Measurements from ENCODE around the gene ITPR2.
"Not testable (repeated sequence)": the region's sequence is repeated elsewhere in the genome, so short reads cannot be mapped to it uniquely, and the experiment has no call there.

The ITPR2 gene

DNA sequence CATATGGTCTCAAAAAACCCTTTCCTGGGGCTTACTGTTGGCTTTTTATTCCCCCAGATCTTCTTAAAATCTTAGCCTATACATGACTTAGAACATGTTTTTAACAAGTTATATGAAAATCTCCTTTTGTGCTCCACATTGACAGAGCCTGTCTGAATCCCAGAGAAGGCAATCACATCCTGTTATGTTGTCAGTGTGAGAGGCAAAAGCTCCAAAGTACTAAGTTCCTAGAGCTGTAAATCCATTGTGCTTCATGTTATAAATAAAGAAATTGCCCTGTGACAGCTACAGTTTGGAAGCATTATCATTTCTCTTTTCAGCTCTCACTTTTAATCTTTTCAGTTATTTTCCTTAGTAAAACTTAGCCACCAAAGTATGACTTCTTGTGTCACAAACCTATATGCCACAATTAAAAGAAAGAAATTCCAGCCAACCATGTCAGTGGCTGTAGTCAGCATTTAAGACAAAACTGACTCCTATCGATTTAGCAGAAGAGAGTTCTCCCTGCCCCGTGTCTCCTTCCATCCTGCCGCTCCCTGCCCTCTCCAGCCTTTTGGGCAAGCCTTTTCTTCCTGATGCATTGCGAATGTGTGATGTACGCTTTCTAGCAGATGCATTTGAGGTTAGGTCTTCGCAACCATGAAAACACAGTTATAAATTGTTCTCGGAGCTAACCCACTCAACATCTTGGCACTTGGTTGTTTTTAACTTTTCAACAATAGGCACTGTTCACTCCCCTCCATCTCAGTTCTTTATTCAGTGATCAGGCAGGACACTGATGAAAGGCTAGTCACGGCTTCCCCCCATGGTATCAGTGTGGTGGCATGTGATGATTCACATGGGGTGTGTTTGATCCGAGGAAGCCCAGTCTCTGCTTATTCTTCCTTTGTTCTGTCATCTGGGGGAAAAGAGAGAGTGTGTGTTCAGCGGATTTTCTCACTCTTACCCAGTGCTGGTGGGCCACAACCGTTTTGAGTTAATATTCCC lies 494.1 kb downstream of the ITPR2 start:
- peak; percentile 48 for DNase-seq (ENCODE audit: low spot score)

DNA sequence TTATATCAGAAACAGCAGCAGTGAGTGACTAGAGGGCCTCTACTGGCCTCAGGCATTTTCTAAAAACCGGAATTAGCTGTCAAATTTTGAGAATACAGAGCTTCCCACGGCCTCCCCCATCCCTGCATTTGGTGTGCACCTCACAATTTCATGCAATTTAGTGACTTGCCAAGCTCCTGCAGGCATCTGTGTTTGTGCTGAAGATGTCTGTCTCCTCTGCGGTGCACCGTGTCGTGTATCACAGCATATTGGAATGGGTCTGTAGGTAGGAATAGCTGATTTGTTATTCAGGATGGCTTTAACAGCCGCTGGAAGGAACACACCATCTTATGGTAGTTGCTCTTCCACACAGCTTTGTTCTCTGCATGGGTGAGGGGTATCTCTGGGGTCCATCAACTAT lies 497.3 kb downstream of the ITPR2 start:
- DNase-seq (ENCODE audit: low spot score), result no peak

DNA sequence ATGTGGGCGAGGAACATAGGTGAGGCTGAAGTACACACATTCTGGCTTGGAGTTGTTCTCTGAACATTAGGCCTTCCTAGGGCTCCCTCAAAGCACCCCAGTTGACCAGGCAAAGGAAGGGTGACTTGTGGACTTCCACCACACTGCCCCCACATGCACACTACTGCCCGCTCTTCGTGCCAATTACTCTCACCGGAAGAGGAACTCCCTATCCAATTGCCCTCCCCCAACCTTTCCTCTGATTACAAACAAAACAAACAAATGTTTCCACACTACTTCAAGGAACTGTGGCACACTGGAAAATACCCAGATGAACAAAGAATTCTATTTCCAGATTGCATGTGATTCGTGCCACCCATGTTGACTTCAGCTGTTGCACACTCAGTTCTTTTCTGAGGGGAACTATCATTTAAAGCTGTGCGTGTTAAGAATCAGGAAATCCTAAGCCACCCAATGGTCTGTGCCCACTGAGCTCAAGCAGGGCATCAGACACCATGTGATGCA lies 498.3 kb downstream of the ITPR2 start:
- DNase-seq (ENCODE audit: low spot score), result no peak

DNA sequence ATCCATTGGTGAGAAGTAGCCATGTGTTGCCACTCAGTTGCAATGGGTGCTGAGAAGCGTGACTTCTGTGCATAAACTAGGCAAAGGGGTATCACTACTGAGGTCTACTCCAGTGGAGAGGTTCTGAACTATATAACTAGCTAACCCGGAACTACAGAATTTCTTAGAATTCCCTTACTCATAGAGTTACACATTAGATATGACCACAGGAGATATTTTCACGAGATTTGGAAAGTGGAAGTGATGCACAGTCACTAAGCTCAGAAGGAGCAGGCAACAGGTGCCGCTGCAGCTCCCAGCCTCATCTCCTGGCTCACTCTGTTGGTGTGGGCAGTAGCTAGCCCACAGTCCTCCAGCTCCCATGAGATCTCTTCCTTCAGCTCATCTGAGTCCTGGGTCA lies 501.0 kb downstream of the ITPR2 start:
- DNase-seq (ENCODE audit: low spot score), result no peak

DNA sequence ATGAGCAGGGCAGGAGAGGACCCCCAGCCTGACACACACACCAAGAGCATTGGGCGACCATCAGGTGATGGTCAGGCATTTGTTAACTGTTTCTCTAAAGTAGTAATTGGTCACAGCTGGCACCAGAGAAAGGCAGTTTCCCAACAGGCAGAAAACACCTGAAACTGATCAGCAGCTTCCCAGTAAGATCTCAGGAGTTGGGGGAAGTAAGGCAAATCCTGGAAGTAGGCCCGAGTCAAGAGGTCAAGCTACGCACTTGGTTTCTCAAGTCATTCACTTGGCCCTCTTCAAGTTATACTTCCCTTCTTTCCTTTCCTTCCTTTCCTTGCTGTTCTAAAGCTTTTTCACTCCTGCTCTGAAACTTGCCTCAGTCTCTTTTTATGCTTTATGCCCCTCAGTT lies 501.9 kb downstream of the ITPR2 start:
- DNase-seq (ENCODE audit: low spot score), result no peak

DNA sequence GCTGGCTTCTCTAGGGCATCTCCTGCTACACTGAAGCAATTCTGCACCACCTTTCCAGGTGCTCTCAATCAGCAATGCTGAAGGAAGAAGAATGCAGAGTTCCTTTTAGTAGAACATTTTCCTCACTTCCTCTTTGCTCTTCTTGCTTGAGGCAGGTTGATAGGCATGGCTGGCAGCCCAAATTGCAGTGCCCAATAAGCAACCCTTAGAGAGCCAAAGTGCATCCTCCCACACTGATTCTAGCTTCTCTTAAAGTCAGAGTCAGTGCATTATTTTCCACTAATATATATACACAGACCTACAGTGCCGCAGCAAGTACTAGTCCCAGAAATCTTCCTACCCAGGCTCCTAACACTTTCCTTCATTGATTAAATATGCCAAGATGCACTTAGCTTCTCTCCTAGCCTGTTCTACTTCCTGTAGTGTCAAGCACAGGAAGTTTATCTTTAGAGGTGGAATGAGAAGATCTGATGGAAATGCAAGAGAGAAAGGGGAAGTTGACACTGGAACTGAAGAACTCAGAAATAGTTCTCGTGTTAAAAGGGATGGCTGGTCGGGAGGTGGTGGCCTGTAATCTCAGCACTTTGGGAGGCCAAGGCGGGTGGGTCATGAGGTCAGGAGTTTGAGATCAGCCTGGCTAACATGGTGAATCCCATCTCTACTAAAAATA lies 504.9 kb downstream of the ITPR2 start:
- no peak for DNase-seq (ENCODE audit: low spot score)

DNA sequence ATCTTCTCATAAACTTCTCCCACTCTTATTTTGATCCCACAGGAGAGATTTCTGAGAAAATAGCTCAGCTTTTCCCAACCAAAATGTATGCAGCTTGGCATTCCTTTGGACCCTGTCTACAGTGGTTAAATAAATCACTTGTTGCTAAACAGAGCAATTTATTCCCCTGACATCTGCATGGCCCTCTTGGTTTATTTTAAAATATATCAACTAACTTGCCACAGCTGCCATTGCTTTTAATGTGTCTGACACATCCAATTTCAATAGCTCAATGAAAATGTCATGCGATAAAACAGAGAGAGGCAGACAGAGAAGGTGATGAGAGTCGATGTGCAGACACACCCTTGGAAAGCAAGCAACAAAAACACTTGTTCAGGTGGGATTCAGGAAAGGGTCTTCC lies 509.3 kb downstream of the ITPR2 start:
- DNase-seq (ENCODE audit: low spot score), result no peak

DNA sequence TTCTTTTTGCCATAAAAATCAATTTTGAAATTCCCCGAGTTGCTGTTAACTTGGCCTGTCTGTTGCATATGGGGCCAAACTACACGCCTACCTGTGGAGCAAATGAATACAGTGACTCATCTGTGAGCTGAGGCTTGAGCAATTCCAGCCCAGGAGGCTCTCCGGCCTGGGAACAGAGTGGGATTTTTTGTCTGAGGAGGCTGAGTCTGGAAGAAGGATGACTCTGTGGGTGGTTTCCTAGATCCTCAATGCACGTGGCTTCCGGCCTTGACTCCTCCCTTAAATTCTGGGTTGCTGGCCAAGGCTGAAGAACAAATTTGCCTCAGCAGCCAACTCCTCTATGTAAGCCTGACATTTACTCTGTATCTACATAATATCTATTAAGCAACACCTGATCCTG lies 513.5 kb downstream of the ITPR2 start:
- DNase-seq (ENCODE audit: low spot score), result no peak

DNA sequence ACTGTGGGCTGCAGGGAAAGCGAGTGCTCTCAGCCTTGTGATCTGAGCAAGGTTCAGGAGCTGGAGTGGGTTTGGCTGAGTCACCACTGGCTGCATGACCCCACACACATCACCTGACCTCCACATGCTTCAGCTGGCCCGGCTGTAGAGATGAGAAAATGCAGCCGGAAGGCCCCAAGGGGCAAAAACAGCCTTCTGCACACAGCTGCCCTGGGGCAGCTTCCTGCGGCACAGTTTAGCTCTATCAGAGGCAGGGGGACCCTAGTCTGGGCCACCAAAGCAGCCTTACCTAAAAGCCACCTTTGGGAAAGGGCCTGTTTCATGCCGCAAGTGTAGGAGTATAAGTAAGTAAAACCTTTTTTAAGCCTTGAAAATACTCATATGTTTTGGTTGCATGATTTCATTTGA lies 514.3 kb downstream of the ITPR2 start:
- DNase-seq (ENCODE audit: low spot score), result peak; percentile 24

DNA sequence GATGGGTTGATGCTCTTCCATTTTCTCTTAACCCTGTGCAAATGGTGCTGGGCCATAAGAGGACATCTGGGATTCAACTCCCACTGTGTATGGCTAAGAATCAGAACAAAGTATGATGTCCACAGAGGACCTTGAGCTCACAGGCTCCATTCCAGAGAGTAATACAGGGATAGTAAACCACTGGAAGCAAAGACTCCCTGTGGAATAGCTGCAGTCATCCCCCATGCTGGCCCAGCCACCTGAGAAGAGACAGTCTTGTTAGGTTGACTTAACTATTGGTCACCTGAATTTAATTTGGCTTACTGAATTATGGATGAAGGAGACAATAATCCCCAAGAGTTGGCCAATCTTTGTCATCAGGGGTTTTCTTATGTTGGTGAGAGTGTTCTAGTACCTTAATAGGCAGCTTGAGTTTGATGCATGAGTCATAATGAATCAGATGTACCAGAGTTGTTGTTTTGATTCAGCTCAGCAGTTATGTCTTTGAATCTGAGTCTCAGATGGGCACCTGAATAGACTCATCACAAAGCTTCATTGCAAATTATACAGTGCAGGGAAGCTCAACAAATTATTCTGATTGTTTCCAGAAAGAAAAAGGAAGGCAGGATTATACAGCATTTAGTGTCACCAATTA lies 514.9 kb downstream of the ITPR2 start:
- DNase-seq (ENCODE audit: low spot score), result no peak

DNA sequence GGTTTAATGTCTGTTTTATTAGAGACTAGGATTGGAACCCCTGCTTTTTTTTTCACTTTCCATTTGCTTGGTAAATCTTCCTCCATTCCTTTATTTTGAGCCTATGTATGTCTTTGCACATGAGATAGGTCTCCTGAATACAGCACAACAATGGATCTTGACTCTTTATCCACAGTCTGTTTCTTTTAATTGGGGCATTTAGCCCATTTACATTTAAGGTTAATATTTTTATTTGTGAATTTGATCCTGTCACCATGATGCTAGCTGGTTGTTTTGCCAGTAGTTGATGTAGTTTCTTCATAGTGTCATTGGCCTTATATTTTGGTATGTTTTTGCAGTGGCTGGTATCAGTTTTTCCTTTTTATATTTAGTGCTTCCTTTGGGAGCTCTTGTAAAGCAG lies 518.9 kb downstream of the ITPR2 start:
- not testable (repeated sequence) for DNase-seq (ENCODE audit: low spot score)

DNA sequence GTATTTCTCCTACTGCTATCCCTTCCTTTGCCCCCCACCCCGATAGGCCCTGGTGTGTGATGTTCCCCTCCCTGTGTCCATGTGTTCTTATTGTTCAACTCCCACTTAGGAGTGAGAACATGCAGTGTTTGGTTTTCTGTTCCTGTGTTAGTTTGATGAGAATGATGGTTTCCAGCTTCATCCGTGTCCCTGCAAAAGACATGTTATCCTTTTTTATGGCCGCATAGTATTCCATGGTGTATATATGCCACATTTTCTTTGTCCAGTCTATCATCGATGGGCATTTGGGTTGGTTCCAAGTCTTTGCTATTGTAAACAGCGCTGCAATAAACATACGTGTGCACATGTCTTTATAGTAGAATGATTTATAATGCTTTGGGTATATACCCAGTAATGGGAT lies 522.5 kb downstream of the ITPR2 start:
- DNase-seq (ENCODE audit: low spot score), result not testable (repeated sequence)

DNA sequence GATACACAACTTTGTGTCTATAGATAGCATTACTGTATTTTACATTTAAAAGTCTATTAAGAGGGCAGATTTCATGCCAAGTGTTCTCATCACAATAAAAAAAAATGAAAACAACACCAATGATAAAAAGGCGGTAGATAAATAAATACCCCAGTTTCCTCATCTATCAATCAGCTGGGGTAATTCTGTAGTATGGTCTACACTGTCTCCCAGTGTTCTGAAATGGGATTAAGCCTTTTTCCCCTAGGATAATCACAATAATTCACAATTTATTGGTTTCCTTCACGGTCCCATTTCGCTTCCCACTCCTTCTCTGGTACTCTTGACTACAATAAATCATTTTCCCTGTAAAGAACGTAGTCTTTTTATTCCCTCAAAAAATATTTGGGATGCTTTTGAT lies 523.4 kb downstream of the ITPR2 start:
- no peak for DNase-seq (ENCODE audit: low spot score)

DNA sequence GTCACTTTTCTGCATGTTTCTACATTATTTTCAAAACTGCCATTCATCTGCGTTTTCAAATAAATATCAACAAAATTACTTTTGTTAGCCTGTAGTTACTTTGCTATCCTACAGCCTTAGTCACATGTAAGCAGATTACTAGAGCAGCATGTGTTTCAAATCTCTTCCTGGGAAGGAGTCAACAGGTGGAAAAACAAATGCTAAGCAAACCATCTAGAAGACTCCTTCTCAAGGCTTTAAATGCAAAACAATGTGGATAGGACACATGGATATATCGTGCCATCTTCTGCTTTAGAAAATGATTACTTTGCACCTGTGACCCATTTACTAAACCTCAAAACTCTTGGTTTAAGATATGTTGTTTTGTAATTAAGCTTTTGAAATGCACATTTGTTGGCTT lies 528.7 kb downstream of the ITPR2 start:
- DNase-seq (ENCODE audit: low spot score), result no peak

DNA sequence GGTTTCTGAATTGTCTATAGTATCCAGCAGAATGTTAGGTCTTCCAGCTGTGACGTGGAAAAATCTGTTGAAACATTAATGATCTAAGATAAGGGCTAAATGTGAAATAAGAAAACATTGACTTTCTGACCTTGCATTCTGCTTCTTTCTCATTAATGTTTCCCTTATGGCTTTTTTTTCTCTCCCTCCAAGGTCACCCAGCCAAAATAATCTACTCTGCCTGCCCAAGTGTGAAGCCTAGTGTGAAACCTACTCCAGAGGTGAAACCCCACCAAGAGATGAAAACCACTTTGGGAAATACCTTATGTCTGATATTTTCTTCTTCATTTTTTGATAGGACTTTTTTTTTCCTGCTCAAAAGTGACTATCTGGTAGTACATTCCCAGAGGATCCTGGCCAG lies 529.6 kb downstream of the ITPR2 start:
- no peak for DNase-seq (ENCODE audit: low spot score)

DNA sequence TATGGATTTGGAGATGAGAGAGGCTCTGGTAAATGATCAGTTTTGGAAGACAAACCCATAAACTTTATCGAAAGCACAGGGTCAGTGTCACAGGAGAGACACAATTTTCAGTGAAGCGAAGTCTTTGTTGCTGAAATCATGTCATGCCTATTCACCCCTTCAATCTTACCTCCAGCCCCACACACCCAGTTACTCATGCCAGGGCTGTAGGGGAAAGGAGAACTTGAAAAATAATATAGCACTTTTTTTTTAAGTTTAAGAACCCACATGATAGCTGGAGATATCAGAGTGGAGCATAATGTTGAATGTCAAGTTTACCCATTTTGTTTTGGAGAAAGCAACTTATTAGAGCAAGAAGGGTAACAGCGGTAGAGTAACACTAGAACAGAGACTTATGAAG lies 530.2 kb downstream of the ITPR2 start:
- no peak for DNase-seq (ENCODE audit: low spot score)

DNA sequence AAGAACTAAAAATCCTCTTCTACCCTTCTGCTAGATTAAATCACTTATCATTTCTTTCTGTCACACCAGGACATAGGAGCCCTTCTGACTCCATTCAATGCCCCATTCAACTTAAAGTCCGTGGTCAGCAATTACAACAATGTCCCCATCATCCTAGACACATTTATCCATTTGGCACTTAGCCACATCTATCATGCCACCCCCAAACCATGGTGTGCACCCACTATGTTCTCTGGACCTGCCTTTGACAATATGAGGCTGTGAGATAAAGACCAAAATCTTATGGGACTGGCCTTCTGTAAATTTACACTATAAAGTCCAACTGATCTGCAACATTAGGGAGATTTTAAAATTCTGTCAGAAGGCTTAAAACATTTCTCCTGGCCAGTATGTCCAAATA lies 533.2 kb downstream of the ITPR2 start:
- DNase-seq (ENCODE audit: low spot score), result no peak

DNA sequence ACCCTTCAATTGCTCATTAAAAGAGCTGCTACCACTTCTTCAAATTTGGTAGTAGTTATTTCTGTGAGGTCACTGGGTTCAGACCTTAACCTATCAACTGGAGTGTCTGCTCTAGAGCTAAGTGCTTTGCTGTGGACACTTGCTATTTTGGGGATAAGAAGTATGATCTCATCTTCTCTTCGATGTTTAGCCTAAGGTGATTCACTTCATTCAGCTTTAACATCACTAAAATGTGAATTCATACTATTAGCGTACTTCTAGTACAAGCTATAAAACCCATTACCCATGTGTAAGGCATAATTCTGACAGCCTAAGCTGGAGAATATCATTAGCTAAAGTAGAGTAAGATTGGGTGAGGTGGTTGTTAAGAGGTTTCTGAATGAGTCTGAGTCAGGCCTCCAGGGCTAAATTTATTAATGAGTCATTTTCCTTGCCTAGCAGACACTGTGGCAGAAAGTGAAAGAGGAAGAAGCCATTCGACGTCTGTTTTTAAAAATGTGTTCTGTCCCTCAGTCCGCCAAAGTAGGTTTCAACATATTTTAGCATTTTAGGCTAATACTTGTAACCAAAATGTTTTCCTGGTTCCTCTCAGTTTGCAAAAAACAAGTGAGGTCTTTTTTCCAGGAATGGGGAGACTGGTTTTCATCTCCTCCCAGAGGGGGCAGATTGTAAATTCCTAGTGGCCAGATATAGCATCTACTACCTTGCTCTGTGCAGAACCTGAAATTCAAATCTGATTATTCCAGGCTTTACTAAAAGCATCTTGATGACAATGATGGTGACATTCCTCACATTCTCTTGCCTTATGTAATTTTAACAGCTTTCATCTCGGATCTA lies 534.0 kb downstream of the ITPR2 start:
- peak; percentile 62 for DNase-seq (ENCODE audit: low spot score)

DNA sequence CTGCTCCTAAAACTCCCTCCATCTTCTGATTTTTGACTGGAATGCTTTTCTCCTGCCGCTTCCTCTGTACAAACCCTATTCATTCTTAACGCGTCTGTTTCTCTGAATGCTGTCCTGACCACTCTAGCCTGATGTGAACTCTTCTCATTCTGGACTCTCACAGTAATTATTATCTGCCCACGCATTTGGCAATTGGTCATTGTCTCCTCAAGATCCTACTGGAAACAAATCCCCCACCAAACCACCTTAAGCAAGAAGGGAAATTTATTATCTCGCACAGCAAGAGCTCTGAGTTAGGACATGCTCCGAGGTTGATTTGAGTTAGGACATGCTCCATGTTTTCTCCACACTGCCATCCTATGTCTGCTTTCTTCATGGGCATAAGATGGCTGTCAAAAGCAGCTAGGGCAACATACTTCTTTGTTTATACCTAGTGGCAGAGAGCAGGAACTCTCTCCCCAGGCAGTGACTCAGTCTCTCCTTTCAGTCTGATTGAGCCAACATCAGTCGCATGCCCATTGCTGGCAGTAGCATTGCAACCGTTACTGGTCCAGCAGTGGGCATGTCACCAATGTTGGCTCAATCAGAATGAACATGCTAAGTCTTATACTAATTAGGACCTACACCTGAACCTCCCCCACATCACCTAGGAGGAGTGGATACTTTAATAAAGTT lies 535.5 kb downstream of the ITPR2 start:
- no peak for DNase-seq (ENCODE audit: low spot score)

DNA sequence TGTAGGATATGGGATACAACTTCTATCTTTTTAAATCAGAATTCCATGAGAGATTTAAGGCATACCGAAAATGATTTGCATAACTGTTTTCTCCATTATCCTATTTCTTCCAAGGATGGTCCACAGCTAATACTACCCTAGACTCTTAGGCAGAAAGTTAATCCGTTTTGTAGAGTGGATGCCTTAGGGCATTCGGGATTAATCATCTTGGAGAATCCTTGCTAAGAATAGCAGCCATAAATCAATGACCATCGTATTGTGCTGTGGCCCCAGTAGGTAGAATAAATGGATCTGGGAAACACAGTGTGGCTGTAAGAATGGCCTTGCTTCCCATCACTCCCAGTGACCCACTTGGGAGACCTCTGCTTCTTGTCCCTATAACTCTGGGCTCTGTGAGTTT lies 538.0 kb downstream of the ITPR2 start:
- no peak for DNase-seq (ENCODE audit: low spot score)

DNA sequence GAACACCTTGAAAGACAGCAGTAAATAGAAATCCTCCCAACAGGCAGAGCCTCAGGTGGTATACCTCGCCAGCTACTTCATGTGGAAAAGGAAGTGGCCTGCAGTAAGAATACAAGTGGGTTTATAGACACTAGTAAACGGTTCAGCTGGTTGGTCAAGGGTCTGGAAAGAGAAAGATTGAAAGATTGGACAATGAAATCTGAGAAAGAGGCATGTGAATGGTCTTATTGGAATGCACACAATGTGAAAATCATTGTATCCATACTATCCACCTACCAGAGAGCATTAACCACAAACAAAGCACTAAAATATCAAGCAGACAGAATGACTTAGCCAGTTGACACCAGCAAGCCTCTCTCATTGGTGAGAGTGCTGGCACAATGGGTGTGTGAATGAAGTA lies 539.4 kb downstream of the ITPR2 start:
- DNase-seq (ENCODE audit: low spot score), result no peak
